Mucosa of descending colon (tissue), 3 donors: ENCODE data around the gene SPSB2. TPM values are rescaled to one million over a fixed set of nuclear protein-coding genes. Genes with fewer than 3 reads are reported as not detected.
"Not testable (repeated sequence)": the region's sequence is repeated elsewhere in the genome, so short reads cannot be mapped to it uniquely, and the experiment has no call there.

ENCODE experiments used
- ATAC-seq: fragments of 200-7000 bp; cut with Tn5 transposase; one replicate; pipeline ENCODE4 v1.9.1; 2020; ENCODE audit warnings: mild to moderate bottlenecking, moderate library complexity
- DNase-seq, 3 donors: peaks; one replicate each; pipeline ENCODE4 v3.0.0-alpha.2; 2020
- H3K36me3 ChIP-seq: fragments of 200-600 bp; one replicate; pipeline ENCODE4 v1.8.0; 2021; ENCODE audit warnings: low read depth, mild to moderate bottlenecking
- H3K4me1 ChIP-seq: fragments of 200-600 bp; one replicate; pipeline ENCODE4 v1.8.0; 2021; ENCODE audit warnings: low read depth, mild to moderate bottlenecking
- H3K4me3 ChIP-seq: fragments of 200-600 bp; one replicate; pipeline ENCODE4 v1.8.0; 2021; ENCODE audit warnings: mild to moderate bottlenecking
- H3K9me3 ChIP-seq: fragments of 200-600 bp; one replicate; pipeline ENCODE4 v1.8.0; 2021; ENCODE audit warnings: mild to moderate bottlenecking
- intact Hi-C, 2 donors: fragments of 100-400 bp; cut with DNase I in 1 of 2; cut with micrococcal nuclease in 1 of 2; formaldehyde crosslinking; loops; one replicate each; pipeline versions ENCODE4 v1.11.0 to v1.11.1; 2022; cut with DNase I, micrococcal nuclease
- total RNA-seq, 3 donors: library from RNA; stranded (reverse); fragmentation: NEBNext Ultra II Directional in 2 of 3; extraction: Animal tissue kit (Norgen Biotek cat#: 25700) in 2 of 3; gene quantifications; one replicate each; pipeline versions ENCODE4 v1.2.1 to v1.2.4, GENCODE V29; 2021 to 2023
- TF ChIP-seq, protein P1 (sequence below): fragments of 200-600 bp; IDR thresholded peaks from one replicate; pipeline ENCODE4 v1.8.0; 2022; ENCODE audit warnings: antibody characterized with exemption, mild to moderate bottlenecking
- donor health status: DM: no; HTN: no; CAD: no; lungs with moderate emphysema.
- donor health status: DM: no; HTN: no; CAD: no.
- donor health status: DM: no; HTN: yes; CAD: no.

Gene SPSB2
- total RNA-seq, 3 donors from 2014 or later = 9.7 to 11.7 (median 10.6) TPM

DNA sequence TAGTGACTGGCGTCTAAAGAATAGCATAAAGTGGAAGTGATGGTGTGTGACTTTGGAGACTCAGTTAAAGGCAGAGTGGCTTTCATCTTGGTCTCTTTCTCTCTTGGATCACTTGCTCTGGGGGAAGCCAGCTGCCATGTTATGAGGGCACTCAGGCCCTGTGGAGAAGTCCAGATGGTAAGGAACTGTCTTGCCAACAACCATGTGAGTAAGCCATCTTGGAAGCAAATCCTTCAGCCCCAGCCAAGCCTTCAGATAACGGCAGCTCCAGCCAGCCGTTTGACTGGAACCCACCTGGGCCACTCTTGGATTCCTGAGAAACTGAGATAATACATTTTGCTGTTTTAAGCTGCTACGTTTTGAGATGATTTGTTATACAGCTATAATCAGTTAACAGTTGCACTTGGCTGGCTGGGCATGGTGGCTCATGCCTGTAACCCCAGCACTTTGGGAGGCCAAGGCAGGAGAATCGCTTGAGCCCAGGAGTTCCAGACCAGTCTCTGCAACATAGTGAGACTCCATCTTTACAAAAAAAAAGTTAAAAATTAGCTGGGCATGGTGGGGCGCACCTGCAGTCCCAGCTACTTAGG, 23.8 kb upstream of the SPSB2 start:
- no peaks in the 10 kb centered on the region for H3K36me3 ChIP-seq
- peaks cover 13% of the 10 kb centered on the region for H3K4me1 ChIP-seq
- H3K4me3 ChIP-seq = no peak overlapping the region
- no peaks in the 10 kb centered on the region for H3K9me3 ChIP-seq
- TF ChIP-seq, protein P1, sequence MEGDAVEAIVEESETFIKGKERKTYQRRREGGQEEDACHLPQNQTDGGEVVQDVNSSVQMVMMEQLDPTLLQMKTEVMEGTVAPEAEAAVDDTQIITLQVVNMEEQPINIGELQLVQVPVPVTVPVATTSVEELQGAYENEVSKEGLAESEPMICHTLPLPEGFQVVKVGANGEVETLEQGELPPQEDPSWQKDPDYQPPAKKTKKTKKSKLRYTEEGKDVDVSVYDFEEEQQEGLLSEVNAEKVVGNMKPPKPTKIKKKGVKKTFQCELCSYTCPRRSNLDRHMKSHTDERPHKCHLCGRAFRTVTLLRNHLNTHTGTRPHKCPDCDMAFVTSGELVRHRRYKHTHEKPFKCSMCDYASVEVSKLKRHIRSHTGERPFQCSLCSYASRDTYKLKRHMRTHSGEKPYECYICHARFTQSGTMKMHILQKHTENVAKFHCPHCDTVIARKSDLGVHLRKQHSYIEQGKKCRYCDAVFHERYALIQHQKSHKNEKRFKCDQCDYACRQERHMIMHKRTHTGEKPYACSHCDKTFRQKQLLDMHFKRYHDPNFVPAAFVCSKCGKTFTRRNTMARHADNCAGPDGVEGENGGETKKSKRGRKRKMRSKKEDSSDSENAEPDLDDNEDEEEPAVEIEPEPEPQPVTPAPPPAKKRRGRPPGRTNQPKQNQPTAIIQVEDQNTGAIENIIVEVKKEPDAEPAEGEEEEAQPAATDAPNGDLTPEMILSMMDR = no peak
- ATAC-seq = no peak
- no peak for DNase-seq
- intact Hi-C loops = no loop called here

DNA sequence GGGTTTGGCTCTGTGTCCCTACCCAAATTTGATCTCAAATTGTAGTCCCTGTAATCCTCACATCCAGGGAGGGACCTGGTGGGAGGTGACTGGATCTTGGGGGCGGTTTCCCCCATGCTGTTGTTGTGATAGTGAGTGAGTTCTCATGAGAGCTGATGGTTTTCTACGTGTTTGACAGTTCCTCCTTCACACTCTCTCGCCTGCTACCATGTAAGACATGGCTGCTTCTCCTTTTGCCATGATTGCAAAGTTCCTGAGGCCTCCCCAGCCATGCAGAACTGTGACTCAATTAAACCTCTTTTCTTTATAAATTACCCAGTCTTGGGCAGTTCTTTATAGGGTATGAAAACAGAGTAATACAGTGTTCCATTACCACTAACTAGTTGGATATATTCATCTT, 21.2 kb upstream of the SPSB2 start:
- intact Hi-C loops = no loop called here
- Histone ChIP-seq H3K4me3 (no peak overlapping the region), H3K4me1 (peaks cover under 1% of the 10 kb centered on the region), H3K36me3 (no peaks in the 10 kb centered on the region), H3K9me3 (no peaks in the 10 kb centered on the region)
- TF ChIP-seq, protein P1 = no peak
- ATAC-seq (no peak), DNase-seq (no peak)

DNA sequence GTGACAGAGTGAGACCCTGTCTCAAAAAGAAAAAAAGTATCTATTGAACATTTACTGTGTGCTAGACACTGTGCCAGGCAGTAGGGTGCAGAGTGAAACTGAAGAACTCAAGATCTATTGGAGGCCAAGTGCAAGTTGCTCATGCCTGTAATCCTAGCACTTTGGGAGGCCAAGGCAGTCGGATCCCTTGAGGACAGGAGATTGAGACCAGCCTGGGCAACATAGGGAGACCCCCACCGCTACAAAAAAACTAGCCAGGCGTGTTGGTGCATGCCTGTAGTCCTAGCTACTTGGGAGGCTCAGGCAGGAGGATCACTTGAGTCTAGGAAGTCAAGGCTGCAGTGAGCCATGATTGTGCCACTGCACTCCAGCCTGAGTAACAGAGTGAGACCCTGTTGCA, 19.6 kb upstream of the SPSB2 start:
- H3K4me1 ChIP-seq, intact Hi-C loops, H3K36me3 ChIP-seq, DNase-seq, ATAC-seq, H3K4me3 ChIP-seq, H3K9me3 ChIP-seq: not testable (repeated sequence)

DNA sequence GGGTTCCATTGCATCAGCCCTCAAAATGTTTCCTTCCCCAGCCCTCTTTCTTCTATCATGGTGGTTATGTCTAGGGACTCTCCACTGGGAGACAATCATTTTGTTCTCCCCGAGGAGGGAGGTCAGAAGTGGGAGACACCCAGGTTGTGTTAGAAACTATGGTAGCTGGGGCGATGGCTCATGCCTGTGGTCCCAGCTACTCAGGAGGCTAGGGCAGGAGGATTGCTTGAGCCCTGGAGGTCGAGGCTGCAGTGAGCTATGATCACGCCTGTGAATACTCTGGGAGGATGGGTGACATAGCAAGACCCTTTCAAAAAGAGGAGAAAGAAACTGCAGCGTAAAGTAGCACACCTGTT, 18.5 kb upstream of the SPSB2 start:
- H3K4me3 ChIP-seq = no peak overlapping the region
- TF ChIP-seq, protein P1 = no peak
- no peaks in the 10 kb centered on the region for H3K4me1 ChIP-seq
- ATAC-seq (peak; percentile 3), DNase-seq (no peak)
- H3K9me3 ChIP-seq = no peaks in the 10 kb centered on the region
- no peaks in the 10 kb centered on the region for H3K36me3 ChIP-seq
- intact Hi-C loops = no loop called here

DNA sequence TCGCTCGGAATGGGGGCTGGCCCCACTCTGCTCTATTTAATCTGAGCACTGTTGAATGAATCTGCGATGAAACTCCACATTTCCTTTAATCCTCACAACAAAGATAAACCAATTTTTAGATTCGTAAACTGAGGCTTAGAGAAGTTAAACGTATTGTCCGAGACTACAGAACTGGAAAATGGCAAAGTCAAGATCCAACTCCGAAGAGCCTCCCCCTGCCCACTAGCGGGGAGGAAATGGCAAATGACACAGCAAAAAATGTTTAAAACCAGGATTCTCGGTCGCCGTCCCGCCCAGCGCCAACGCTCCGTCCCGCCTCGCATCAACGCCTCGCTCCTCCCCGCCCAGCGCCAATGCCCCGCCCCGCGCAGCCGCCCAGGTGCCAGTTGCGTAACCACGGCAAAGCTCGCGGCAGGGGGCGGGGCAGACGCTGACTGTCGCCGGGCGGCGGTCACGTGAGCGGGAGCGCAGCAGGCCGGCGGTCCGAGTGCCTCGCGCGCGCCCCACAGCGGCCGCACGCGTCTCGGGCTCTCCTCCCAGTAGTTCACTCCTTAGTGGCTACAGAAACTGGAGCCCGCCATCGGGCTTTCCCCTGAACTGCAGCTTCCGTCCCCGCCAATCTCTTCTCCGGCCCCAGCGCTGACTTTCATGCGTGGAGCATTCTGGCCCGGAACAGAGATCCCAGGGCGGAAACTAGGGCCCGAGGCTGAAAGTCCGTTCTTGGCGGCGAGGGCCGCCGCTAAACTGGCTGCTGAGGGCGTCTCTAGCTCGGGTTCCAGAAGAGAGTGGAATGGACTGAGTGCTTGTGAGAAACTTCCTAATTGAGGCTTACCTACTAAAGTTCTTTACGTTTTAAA, 17.9 kb upstream of the SPSB2 start:
- peak; percentile 99 for DNase-seq
- Histone ChIP-seq H3K4me1 (no peaks in the 10 kb centered on the region), H3K4me3 (peak overlapping the region; percentile 25), H3K36me3 (no peaks in the 10 kb centered on the region), H3K9me3 (no peaks in the 10 kb centered on the region)
- intact Hi-C loops = no loop called here
- TF ChIP-seq, protein P1 = peak; percentile 94
- ATAC-seq = peak; percentile 99

DNA sequence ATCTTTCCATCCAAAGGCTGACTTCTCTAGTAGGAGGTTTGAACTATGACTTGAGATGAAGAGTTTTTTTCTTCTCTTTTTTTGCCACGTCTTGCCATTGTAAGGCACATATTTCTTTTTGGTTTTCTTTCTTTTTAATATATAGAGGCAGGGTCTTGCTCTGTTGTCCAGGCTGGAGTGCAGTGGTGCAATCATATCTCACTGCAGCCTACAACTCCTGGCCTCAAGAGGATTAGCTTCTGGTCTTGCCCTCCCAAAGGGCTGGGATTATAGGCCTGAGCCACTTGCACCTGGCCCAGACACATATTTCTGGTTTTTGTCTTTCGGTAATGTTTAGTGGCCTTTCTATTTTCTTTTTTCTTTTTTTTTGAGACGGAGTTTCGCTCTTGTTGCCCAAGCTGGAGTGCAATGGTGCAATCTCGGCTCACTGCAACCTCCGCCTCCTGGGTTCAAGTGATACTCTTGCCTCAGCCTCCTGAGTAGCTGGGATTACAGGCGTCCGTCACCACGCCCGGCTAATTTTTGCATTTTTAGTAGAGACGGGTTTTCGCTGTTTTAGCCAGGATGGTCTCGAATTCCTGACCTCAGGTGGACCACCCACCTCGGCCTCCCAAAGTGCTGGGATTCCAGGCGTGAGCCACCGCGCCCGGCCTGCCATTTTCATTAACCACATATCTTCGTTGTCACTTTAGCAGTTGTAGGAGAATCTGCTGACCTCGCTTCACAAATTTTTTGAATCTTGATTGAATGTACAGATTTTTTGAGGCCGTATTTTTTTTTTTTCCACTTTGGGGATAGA, 16.9 kb upstream of the SPSB2 start:
- intact Hi-C loops, H3K36me3 ChIP-seq, H3K4me1 ChIP-seq, ATAC-seq, H3K9me3 ChIP-seq, H3K4me3 ChIP-seq: not testable (repeated sequence)
- DNase-seq = peak in 1 of 3 donors; percentile 7

DNA sequence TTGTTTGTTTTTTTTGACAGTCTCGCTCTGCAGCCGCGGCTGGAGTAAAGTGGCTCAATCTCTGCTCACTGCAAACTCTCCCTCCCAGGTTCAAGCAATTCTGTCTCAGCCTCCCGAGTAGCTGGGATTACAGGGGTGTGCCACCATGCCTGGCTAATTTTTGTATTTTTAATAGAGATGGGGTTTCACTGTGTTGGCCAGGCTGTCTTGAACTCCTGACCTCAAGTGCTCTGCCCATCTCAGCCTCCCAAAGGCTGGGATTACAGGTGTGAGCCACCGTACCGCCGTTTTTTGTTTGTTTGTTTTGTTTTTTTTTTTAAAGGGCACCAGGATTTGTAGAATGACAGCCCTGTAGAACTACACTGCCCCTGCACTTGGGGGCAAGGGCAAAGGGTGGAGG, 15.7 kb upstream of the SPSB2 start:
- H3K4me3 ChIP-seq, H3K36me3 ChIP-seq, H3K4me1 ChIP-seq, ATAC-seq, H3K9me3 ChIP-seq, intact Hi-C loops: not testable (repeated sequence)
- DNase-seq = peak in 1 of 3 donors; percentile 1
